Endodermal cell (in vitro differentiated cells): ENCODE measurements around the gene DOK3. TPM values are rescaled to one million over a fixed set of nuclear protein-coding genes. Genes with fewer than 3 reads are reported as not detected.

Source experiments
- DNase-seq: peaks from one replicate; pipeline ENCODE4 v3.0.0-alpha.2; 2017
- H3K27ac ChIP-seq: 2 replicates; pipeline ENCODE4 v1.5.1; 2013; ENCODE audit warnings: mild to moderate bottlenecking, low read depth, low read length, moderate library complexity
- H3K27me3 ChIP-seq: 2 replicates; pipeline ENCODE4 v1.6.1; 2013; ENCODE audit warnings: mild to moderate bottlenecking, low read length, moderate library complexity; ENCODE audit not compliant: insufficient read depth, control insufficient read depth, poor library complexity, severe bottlenecking
- H3K36me3 ChIP-seq: 2 replicates; pipeline ENCODE4 v1.7.0; 2013; ENCODE audit warnings: mild to moderate bottlenecking, low read length, moderate library complexity; ENCODE audit not compliant: control insufficient read depth, insufficient read depth
- H3K4me1 ChIP-seq: one replicate; pipeline ENCODE4 v1.7.0; 2013; ENCODE audit warnings: low read length; ENCODE audit not compliant: control insufficient read depth, insufficient read depth
- H3K4me3 ChIP-seq: 2 replicates; pipeline ENCODE4 v1.5.1; 2013; ENCODE audit warnings: mild to moderate bottlenecking, low read length, moderate library complexity
- H3K9ac ChIP-seq: 2 replicates; pipeline ENCODE4 v1.6.1; 2013; ENCODE audit warnings: mild to moderate bottlenecking, low read length, moderate library complexity; ENCODE audit not compliant: poor library complexity, severe bottlenecking; ENCODE audit errors: extremely low read depth
- H3K9me3 ChIP-seq: 2 replicates; pipeline ENCODE4 v1.6.1; 2013; ENCODE audit warnings: mild to moderate bottlenecking, low read length, moderate library complexity; ENCODE audit not compliant: control insufficient read depth
- H3K27ac Mint-ChIP-seq: 2 replicates; pipeline ENCODE4 v1.8.0; 2020; ENCODE audit warnings: mixed read lengths
- H3K27me3 Mint-ChIP-seq: 2 replicates; pipeline ENCODE4 v1.8.0; 2021; ENCODE audit warnings: mild to moderate bottlenecking, mixed read lengths; ENCODE audit not compliant: insufficient read depth
- H3K36me3 Mint-ChIP-seq: 2 replicates; pipeline ENCODE4 v1.8.0; 2020; ENCODE audit warnings: low read depth, mixed read lengths
- H3K4me1 Mint-ChIP-seq: 2 replicates; pipeline ENCODE4 v1.8.0; 2020; ENCODE audit warnings: mixed read lengths
- H3K4me3 Mint-ChIP-seq: 2 replicates; pipeline ENCODE4 v1.8.0; 2020; ENCODE audit warnings: mild to moderate bottlenecking, moderate library complexity, mixed read lengths
- H3K9me3 Mint-ChIP-seq: 2 replicates; pipeline ENCODE4 v1.8.0; 2020; ENCODE audit warnings: mild to moderate bottlenecking, mixed read lengths
- WGBS, 2 experiments: methylation state at CpG; one replicate each; pipeline versions ENCODE4 v1.1.5 to v1.1.7; 2013; ENCODE audit warnings: missing lambda C conversion rate in 2 of 2, mixed read lengths in 1 of 2; ENCODE audit not compliant: insufficient coverage in 1 of 2, insufficient read length in 1 of 2; 5-methylcytosine and 5-hydroxymethylcytosine counted together
- total RNA-seq, 2 donors: library from RNA; stranded (reverse); fragmentation: NEBNext Ultra II Directional in 1 of 2; extraction: Animal tissue kit (Norgen Biotek cat#: 25700) in 1 of 2; gene quantifications; 2 replicates in 1 of 2; 3 replicates in 1 of 2; pipeline ENCODE4 v1.2.1, GENCODE V29; 2021
- TF ChIP-seq, protein P1 (sequence below): fragments of 200-600 bp; sonication (generic); conservative IDR thresholded peaks from 2 replicates; pipeline ENCODE4 v1.5.0; 2021; ENCODE audit warnings: antibody characterized with exemption, mild to moderate bottlenecking

DOK3 gene
- total RNA-seq, 2 donors from 2014 or later, result 2.1 to 7.7 TPM

DNA sequence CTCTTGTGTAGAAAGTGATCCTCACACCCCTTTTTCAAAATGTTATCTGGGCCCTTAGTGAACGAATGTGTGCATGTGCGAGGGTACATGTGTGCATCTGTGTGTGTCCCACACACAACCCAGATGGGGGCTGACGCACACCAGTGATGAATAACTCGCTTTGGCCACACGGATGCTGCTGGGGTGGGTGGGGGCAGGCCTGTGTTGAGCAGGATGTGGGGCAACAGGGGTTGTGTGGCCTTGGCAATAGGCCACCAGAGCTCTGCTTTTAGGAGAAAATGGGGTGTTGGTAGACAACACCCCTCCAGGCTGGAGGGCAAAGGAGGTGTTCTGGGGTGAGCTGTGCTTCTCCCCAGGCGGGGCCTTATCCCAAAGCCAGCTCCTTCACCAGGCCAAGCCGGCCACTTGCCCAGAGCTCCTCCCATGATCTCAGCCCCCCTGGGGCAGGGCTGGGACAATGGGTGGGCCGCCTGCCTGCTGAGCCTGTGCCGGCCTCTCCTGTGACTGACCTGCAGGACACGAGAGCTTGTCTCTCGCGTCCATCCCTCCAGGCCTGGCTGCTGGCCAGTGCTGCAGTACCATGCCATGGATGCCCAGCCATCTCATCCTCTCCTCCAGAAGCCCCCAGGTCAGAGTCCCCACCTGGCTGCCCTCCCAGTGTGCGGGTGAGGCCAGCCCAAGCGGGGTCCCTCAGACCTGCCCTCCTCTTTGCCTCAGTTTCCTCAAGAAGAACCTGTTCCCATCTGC lies 37.8 kb downstream of the DOK3 start:
- Histone ChIP-seq H3K4me3 (peak overlapping the region; percentile 93), H3K36me3 (peaks cover 55% of the 10 kb centered on the region), H3K27me3 (no peaks in the 10 kb centered on the region), H3K4me1 (peaks cover 31% of the 10 kb centered on the region), H3K9ac (peak overlapping the region; percentile 86), H3K27ac (peak overlapping the region; percentile 96), H3K9me3 (no peaks in the 10 kb centered on the region)
- no peaks in the 10 kb centered on the region for H3K27me3 Mint-ChIP-seq
- TF ChIP-seq, protein P1, sequence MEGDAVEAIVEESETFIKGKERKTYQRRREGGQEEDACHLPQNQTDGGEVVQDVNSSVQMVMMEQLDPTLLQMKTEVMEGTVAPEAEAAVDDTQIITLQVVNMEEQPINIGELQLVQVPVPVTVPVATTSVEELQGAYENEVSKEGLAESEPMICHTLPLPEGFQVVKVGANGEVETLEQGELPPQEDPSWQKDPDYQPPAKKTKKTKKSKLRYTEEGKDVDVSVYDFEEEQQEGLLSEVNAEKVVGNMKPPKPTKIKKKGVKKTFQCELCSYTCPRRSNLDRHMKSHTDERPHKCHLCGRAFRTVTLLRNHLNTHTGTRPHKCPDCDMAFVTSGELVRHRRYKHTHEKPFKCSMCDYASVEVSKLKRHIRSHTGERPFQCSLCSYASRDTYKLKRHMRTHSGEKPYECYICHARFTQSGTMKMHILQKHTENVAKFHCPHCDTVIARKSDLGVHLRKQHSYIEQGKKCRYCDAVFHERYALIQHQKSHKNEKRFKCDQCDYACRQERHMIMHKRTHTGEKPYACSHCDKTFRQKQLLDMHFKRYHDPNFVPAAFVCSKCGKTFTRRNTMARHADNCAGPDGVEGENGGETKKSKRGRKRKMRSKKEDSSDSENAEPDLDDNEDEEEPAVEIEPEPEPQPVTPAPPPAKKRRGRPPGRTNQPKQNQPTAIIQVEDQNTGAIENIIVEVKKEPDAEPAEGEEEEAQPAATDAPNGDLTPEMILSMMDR, result no peak
- peaks cover 44% of the 10 kb centered on the region for H3K36me3 Mint-ChIP-seq
- H3K27ac Mint-ChIP-seq, result peak overlapping the region; percentile 44
- no peaks in the 10 kb centered on the region for H3K9me3 Mint-ChIP-seq
- DNase-seq, result peak; percentile 60
- H3K4me1 Mint-ChIP-seq, result peaks cover 35% of the 10 kb centered on the region
- peak overlapping the region; percentile 74 for H3K4me3 Mint-ChIP-seq
- whole genome bisulfite sequencing, 2 experiments, result 71 to 73% methylated on average over 9 to 14 of the region's 14 CpGs

DNA sequence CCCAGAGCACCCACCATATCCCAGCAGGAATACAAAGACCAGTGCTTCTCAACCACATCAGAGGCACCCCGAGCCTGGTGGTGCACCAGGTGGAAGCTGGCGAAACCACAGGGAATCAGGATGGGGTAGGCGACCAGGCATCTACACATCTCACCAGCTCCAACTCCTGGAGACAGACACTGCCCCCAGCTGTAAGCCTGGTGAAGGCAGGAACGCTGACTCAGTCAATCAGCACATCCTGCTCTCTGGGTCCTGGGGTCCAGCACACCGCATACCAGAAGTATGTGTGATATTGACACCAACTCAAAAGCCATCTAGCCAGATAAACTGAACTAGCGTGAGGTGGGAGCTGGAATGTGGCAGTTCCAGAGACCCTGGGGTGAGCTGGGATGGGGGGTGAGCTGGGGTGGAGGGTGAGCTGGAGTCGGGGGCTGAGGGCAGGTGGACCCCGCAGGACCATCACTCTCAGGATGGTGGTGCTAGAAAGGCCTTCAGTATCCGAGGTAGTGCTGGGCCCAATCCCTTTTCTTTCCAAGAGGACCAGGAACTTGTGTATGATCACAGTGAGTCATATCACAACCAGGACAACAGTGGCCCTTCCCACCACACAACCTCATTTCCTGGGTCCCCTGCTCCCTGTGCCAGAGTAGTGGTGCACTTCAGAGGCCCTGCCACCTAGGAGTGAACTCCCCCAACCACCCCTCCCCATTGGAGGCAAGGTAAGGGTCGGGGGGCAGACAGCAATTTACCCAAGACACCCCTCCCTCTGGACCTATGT lies 38.7 kb downstream of the DOK3 start:
- H3K9ac ChIP-seq, result peak overlapping the region; percentile 38
- Mint-ChIP-seq H3K4me1 (peaks cover 30% of the 10 kb centered on the region), H3K27me3 (no peaks in the 10 kb centered on the region), H3K27ac (peak overlapping the region; percentile 83), H3K36me3 (peaks cover 52% of the 10 kb centered on the region), H3K9me3 (peaks cover 1% of the 10 kb centered on the region), H3K4me3 (peak overlapping the region; percentile 74)
- peak overlapping the region; percentile 93 for H3K4me3 ChIP-seq
- peaks cover 5% of the 10 kb centered on the region for H3K9me3 ChIP-seq
- peak; percentile 67 for DNase-seq
- no peaks in the 10 kb centered on the region for H3K27me3 ChIP-seq
- H3K36me3 ChIP-seq, result peaks cover 63% of the 10 kb centered on the region
- TF ChIP-seq, protein P1, result no peak
- peaks cover 31% of the 10 kb centered on the region for H3K4me1 ChIP-seq
- H3K27ac ChIP-seq, result peak overlapping the region; percentile 85
- 92% methylated on average over 5 to 10 of the region's 10 CpGs for WGBS, 2 experiments

DNA sequence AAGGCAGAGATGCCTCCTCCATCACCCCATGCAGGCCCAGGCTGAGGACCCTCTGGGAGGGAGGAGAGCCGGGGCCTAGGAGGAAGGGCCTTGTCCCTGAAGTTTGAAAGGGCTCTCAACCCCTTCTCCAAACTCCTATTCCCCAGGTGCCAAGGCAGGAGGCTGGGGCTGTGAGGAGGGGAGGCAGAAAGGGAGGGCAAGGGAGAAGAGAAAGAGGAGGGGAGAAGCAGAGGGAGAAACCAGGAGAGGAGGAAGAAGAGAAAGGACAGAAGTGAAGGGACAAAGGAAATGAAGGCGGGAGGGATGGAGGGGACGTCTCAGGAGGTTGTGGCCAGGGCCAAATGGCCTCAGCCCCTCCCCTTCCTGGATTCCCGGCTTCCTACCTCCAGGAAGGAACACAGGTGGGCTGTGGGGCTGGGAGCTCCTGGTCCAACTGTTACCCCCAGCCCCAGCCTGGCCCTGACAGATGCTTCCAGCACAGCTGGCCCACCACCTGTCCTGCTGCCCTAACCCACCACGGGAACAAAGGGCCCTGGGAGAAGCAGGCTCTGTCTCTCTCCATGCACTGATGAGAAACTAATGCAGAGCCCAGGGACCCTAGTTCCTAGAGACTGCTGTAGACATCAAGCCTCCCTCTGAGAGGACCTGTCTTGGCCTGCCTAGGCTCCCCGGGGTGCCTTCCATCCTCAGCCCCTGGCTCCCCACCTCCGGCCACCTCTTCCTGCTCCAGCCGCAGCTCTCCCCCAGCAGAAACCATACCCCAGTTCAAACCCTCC lies 39.7 kb downstream of the DOK3 start:
- H3K27me3 ChIP-seq, result no peaks in the 10 kb centered on the region
- TF ChIP-seq, protein P1, result no peak
- Mint-ChIP-seq H3K9me3 (peaks cover 10% of the 10 kb centered on the region), H3K36me3 (peaks cover 62% of the 10 kb centered on the region), H3K4me3 (peak overlapping the region; percentile 74), H3K4me1 (peaks cover 26% of the 10 kb centered on the region), H3K27me3 (no peaks in the 10 kb centered on the region), H3K27ac (peak overlapping the region; percentile 83)
- peak overlapping the region; percentile 93 for H3K4me3 ChIP-seq
- H3K9ac ChIP-seq, result peak overlapping the region; percentile 38
- H3K36me3 ChIP-seq, result peaks cover 73% of the 10 kb centered on the region
- H3K9me3 ChIP-seq, result peaks cover 14% of the 10 kb centered on the region
- H3K27ac ChIP-seq, result peak overlapping the region; percentile 85
- 70 to 89% methylated on average over 6 to 8 of the region's 8 CpGs for WGBS, 2 experiments
- no peak for DNase-seq
- H3K4me1 ChIP-seq, result peaks cover 31% of the 10 kb centered on the region
